PC-3 (cell line): Measurements from ENCODE around the gene SSBP2. TPM values are rescaled to one million over a fixed set of nuclear protein-coding genes. Genes with fewer than 3 reads are reported as not detected.

ENCODE experiments used
- ATAC-seq: fragments of 200-7000 bp; cut with Tn5 transposase; 2 replicates; pipeline ENCODE4 v1.9.1; 2020; ENCODE audit warnings: mild to moderate bottlenecking, moderate library complexity
- BruUV-seq: library from RNA; stranded (reverse); fragments of 400-500 nt; replicated peaks from 2 replicates; lab custom pipeline; 2021; lab: Mats Ljungman, UMichigan
- CTCF ChIA-PET: fragments of 300-600 bp; sonication (Branson Sonifier 250); formaldehyde crosslinking; loops from one replicate; lab custom pipeline; 2022; ENCODE audit warnings: antibody characterized with exemption; lab: Charles Lee
- POLR2A ChIA-PET: fragments of 300-600 bp; sonication (Branson Sonifier 250); formaldehyde crosslinking; loops from one replicate; lab custom pipeline; 2022; ENCODE audit warnings: antibody characterized with exemption; ENCODE audit not compliant: unreplicated experiment; lab: Charles Lee
- DNase-seq: peaks from one replicate; pipeline ENCODE4 v3.0.0-alpha.2; 2015
- H2AFZ ChIP-seq: fragments of 300-600 bp; sonication (generic); 2 replicates; pipeline ENCODE4 v1.6.0; 2016; ENCODE audit warnings: antibody characterized with exemption, low read length
- H3F3A ChIP-seq: fragments of 300-600 bp; sonication (generic); one replicate; pipeline ENCODE4 v1.6.0; 2017; ENCODE audit warnings: antibody characterized with exemption, low read length, control low read depth, mild to moderate bottlenecking; ENCODE audit not compliant: unreplicated experiment
- H3K27ac ChIP-seq: fragments of 300-600 bp; sonication (generic); 2 replicates; pipeline ENCODE4 v1.5.1; 2016; ENCODE audit warnings: mild to moderate bottlenecking, low read length
- H3K27me3 ChIP-seq: fragments of 300-600 bp; sonication (generic); 2 replicates; pipeline ENCODE4 v1.6.1; 2016; ENCODE audit warnings: low read length, mixed read lengths
- H3K36me3 ChIP-seq: fragments of 300-600 bp; sonication (generic); 2 replicates; pipeline ENCODE4 v1.6.1; 2016; ENCODE audit warnings: low read depth, mixed run types, low read length, mixed read lengths
- H3K4me1 ChIP-seq: fragments of 300-600 bp; sonication (generic); 2 replicates; pipeline ENCODE4 v1.5.1; 2016; ENCODE audit warnings: low read length; ENCODE audit not compliant: insufficient read depth
- H3K4me2 ChIP-seq: fragments of 300-600 bp; sonication (generic); 2 replicates; pipeline ENCODE4 v1.6.0; 2016; ENCODE audit warnings: low read length
- H3K4me3 ChIP-seq: fragments of 300-600 bp; sonication (generic); 2 replicates; pipeline ENCODE4 v1.5.1; 2016; ENCODE audit warnings: mild to moderate bottlenecking, low read length, mixed read lengths
- H3K79me2 ChIP-seq: fragments of 300-600 bp; sonication (generic); 2 replicates; pipeline ENCODE4 v1.6.1; 2017; ENCODE audit warnings: low read length, mixed read lengths
- H3K9ac ChIP-seq: fragments of 300-600 bp; sonication (generic); 2 replicates; pipeline ENCODE4 v1.6.0; 2016; ENCODE audit warnings: mild to moderate bottlenecking, low read length
- H3K9me2 ChIP-seq: fragments of 300-600 bp; sonication (generic); replicated peaks from 2 replicates; pipeline ENCODE4 v1.6.1; 2016; ENCODE audit warnings: mixed run types, low read length, mixed read lengths
- H3K9me3 ChIP-seq: fragments of 300-600 bp; sonication (generic); 2 replicates; pipeline ENCODE4 v1.6.1; 2016; ENCODE audit warnings: low read length, mixed read lengths
- H4K20me1 ChIP-seq: fragments of 300-600 bp; sonication (generic); 2 replicates; pipeline ENCODE4 v1.6.1; 2016; ENCODE audit warnings: low read length, mixed read lengths
- EZH2 ChIP-seq: fragments of 300-600 bp; sonication (generic); IDR thresholded peaks from one replicate; pipeline ENCODE4 v1.6.1; 2017; ENCODE audit warnings: antibody characterized with exemption, mild to moderate bottlenecking, low read length; ENCODE audit not compliant: unreplicated experiment
- EZH2phosphoT487 ChIP-seq: fragments of 300-600 bp; sonication (generic); IDR thresholded peaks from 2 replicates; pipeline ENCODE4 v1.6.1; 2018; ENCODE audit warnings: mild to moderate bottlenecking, antibody characterized with exemption, low read length, borderline replicate concordance
- intact Hi-C: fragments of 100-400 bp; cut with micrococcal nuclease; formaldehyde crosslinking; loops from 2 replicates; pipeline ENCODE4 v1.9.0; 2023
- total RNA-seq: library from RNA; depleted of rRNA; stranded (reverse); fragments of >200 nt; gene quantifications from 2 replicates; pipeline ENCODE4 v1.2.3, GENCODE V29; 2014
- TF ChIP-seq, protein P1 (sequence below): fragments of 300-600 bp; sonication (generic); conservative IDR thresholded peaks from 2 replicates; pipeline ENCODE4 v1.5.1; 2017; ENCODE audit warnings: antibody characterized with exemption, low read depth, mild to moderate bottlenecking, low read length

Gene SSBP2
- total RNA-seq, 1 experiment from 2014 or later: 5.8 TPM

- intact Hi-C loops: loop anchor here (2.0 to 10.0 kb wide), 5 partner anchors 22 to 798 kb away; partner anchors contain the start of gene ATG10
- no peak overlapping the region for H3K4me3 ChIP-seq
- peak overlapping the region; percentile 19; the same call in 1 of the 2 replicates for H3K4me2 ChIP-seq
- no peaks in the 10 kb centered on the region for H3K79me2 ChIP-seq
- no TSS peak for BruUV-seq
- peak overlapping the region; percentile 55 for H3K27ac ChIP-seq
- H3K36me3 ChIP-seq: no peaks in the 10 kb centered on the region
- no peak overlapping the region for H2AFZ ChIP-seq
- no peaks in the 10 kb centered on the region for H4K20me1 ChIP-seq
- no peak for TF ChIP-seq EZH2phosphoT487
- TF ChIP-seq EZH2: no peak
- TF ChIP-seq, protein P1, sequence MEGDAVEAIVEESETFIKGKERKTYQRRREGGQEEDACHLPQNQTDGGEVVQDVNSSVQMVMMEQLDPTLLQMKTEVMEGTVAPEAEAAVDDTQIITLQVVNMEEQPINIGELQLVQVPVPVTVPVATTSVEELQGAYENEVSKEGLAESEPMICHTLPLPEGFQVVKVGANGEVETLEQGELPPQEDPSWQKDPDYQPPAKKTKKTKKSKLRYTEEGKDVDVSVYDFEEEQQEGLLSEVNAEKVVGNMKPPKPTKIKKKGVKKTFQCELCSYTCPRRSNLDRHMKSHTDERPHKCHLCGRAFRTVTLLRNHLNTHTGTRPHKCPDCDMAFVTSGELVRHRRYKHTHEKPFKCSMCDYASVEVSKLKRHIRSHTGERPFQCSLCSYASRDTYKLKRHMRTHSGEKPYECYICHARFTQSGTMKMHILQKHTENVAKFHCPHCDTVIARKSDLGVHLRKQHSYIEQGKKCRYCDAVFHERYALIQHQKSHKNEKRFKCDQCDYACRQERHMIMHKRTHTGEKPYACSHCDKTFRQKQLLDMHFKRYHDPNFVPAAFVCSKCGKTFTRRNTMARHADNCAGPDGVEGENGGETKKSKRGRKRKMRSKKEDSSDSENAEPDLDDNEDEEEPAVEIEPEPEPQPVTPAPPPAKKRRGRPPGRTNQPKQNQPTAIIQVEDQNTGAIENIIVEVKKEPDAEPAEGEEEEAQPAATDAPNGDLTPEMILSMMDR: no peak
- H3K9me2 ChIP-seq: no peaks in the 10 kb centered on the region
- peaks cover 42% of the 10 kb centered on the region for H3K4me1 ChIP-seq
- no peaks in the 10 kb centered on the region for H3K9me3 ChIP-seq
- DNase-seq (peak; percentile 53), ATAC-seq (peak; percentile 64)
- no peaks in the 10 kb centered on the region for H3F3A ChIP-seq
- H3K27me3 ChIP-seq: no peaks in the 10 kb centered on the region
- POLR2A ChIA-PET: interaction anchor here (0.6 kb wide), 1 partner anchor 736 kb away, joined by 3 read pairs; no protein-coding TSS in a partner anchor
- CTCF ChIA-PET: interaction anchor here (0.6 kb wide), 1 partner anchor 127 kb away, joined by 3 read pairs; the partner anchor contains the start of gene ZCCHC9
- 0 out of 2 replicates have a peak overlapping the region, but pooled peaks have one; percentile 2 for H3K9ac ChIP-seq
These were observed 322.0 kb downstream of the SSBP2 start for GRCh38 chr5:81428861-81429260.

DNA sequence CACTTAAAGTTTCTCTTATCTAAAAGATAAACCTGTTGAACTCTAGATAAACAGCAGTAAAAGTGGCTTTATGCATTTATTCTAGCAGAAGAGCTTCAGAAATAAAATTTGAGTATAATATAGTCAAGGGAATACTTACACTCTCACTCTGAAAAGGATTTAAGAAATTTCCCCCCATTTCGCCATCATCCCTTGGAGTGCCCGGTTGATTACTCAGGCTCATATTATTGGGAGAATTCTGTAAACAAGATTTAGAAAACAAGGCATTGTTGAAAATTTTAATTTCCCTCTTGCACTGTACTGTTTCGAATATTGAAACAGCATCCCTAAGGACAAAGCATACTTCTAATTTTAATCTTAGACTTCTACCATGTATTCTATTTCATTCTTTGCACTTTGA, 322.5 kb downstream of the SSBP2 start:
- no peak for DNase-seq
- Histone ChIP-seq H3K36me3 (no peaks in the 10 kb centered on the region), H3K27ac (peak overlapping the region; percentile 55), H3F3A (no peaks in the 10 kb centered on the region), H3K4me2 (peak overlapping the region; percentile 10; the same call in 1 of the 2 replicates), H4K20me1 (no peaks in the 10 kb centered on the region), H3K4me1 (peaks cover 46% of the 10 kb centered on the region), H3K4me3 (no peak overlapping the region), H3K9ac (no peak overlapping the region), H3K9me3 (no peaks in the 10 kb centered on the region), H3K27me3 (no peaks in the 10 kb centered on the region), H3K79me2 (no peaks in the 10 kb centered on the region), H3K9me2 (no peaks in the 10 kb centered on the region), H2AFZ (no peak overlapping the region)
- ATAC-seq: no peak; the same call in 1 of the 2 replicates
- ChIA-PET CTCF (interaction anchor here (0.6 kb wide), 1 partner anchor 127 kb away, joined by 3 read pairs; the partner anchor contains the start of gene ZCCHC9), POLR2A (no interaction called here)
- no TSS peak for BruUV-seq
- TF ChIP-seq EZH2phosphoT487: no peak
- TF ChIP-seq, protein P1: no peak
- TF ChIP-seq EZH2: no peak
- intact Hi-C loops: loop anchor here (2.0 to 10.0 kb wide), 5 partner anchors 22 to 799 kb away; partner anchors contain the start of gene ATG10

GRCh38 chr5:81427566-81427965, 323.3 kb downstream of the SSBP2 start:
- H3K4me1 ChIP-seq: peaks cover 53% of the 10 kb centered on the region
- no peaks in the 10 kb centered on the region for H3K9me2 ChIP-seq
- intact Hi-C loops: loop anchor here (5.0 to 10.0 kb wide), 4 partner anchors 410 to 800 kb away; partner anchors contain the start of gene ATG10
- CTCF ChIA-PET: no interaction called here
- no peaks in the 10 kb centered on the region for H3K36me3 ChIP-seq
- H3K9me3 ChIP-seq: no peaks in the 10 kb centered on the region
- H4K20me1 ChIP-seq: no peaks in the 10 kb centered on the region
- no peak for DNase-seq
- no peak for TF ChIP-seq EZH2
- TF ChIP-seq, protein P1: no peak
- no peak for TF ChIP-seq EZH2phosphoT487
- H3F3A ChIP-seq: no peaks in the 10 kb centered on the region
- no peak overlapping the region for H3K4me2 ChIP-seq
- H3K9ac ChIP-seq: no peak overlapping the region
- ATAC-seq: no peak
- no peaks in the 10 kb centered on the region for H3K27me3 ChIP-seq
- no peak overlapping the region for H3K4me3 ChIP-seq
- BruUV-seq: no TSS peak
- H3K27ac ChIP-seq: no peak overlapping the region
- POLR2A ChIA-PET: no interaction called here
- no peaks in the 10 kb centered on the region for H3K79me2 ChIP-seq
- H2AFZ ChIP-seq: no peak overlapping the region
